Body of pancreas (tissue), 4 donors: ENCODE results near the gene RCAN2. TPM values are rescaled to one million over a fixed set of nuclear protein-coding genes. Genes with fewer than 3 reads are reported as not detected.

ENCODE experiments used
- ATAC-seq: fragments of 150-250 bp; one replicate; pipeline ENCODE4 v1.9.1; 2016
- DNase-seq, 4 donors: peaks; one replicate each; pipeline ENCODE4 v3.0.0-alpha.2; 2019
- H3K27ac ChIP-seq, 4 donors: fragments of 200-600 bp; sonication (generic); 1 replicate in 3 of 4; 2 replicates in 1 of 4; pipeline versions ENCODE4 v1.5.1 to v1.6.1; 2016 to 2019; ENCODE audit warnings: mild to moderate bottlenecking in 1 of 4, mixed read lengths in 1 of 4, moderate library complexity in 1 of 4
- H3K27me3 ChIP-seq, 2 donors: fragments of 200-600 bp; sonication (generic); one replicate each; pipeline ENCODE4 v1.6.0; 2016; ENCODE audit warnings: mild to moderate bottlenecking in 1 of 2
- H3K36me3 ChIP-seq, 2 donors: fragments of 200-600 bp; sonication (generic); replicated peaks in 1 of 2; 2 replicates each; pipeline ENCODE4 v1.5.1; 2016; ENCODE audit warnings: low read depth in 2 of 2; ENCODE audit not compliant: insufficient read depth in 1 of 2
- H3K4me1 ChIP-seq: fragments of 200-600 bp; sonication (generic); one replicate; pipeline ENCODE4 v1.6.0; 2016
- H3K4me3 ChIP-seq, 2 donors: fragments of 200-600 bp; sonication (generic); 1 replicate in 1 of 2; 2 replicates in 1 of 2; pipeline ENCODE4 v1.5.1; 2016 to 2019
- H3K9me3 ChIP-seq, 3 donors: fragments of 200-600 bp; sonication (generic); 1 replicate in 2 of 3; 2 replicates in 1 of 3; pipeline ENCODE4 v1.5.1; 2016
- POLR2A ChIP-seq, 3 donors: fragments of 450-650 bp; IDR thresholded peaks; one replicate each; pipeline ENCODE4 v1.6.1; 2016; ENCODE audit warnings: antibody characterized with exemption in 3 of 3, mild to moderate bottlenecking in 2 of 3
- WGBS, 2 donors: methylation state at CpG; one replicate each; pipeline ENCODE4 v1.1.5; 2017; 5-methylcytosine and 5-hydroxymethylcytosine counted together
- intact Hi-C: fragments of 100-400 bp; cut with DNase I; formaldehyde crosslinking; loops from one replicate; pipeline ENCODE4 v1.15.1; 2023
- total RNA-seq, 2 donors: library from RNA; depleted of rRNA; stranded (reverse); fragments of >200 nt; gene quantifications; one replicate each; pipeline ENCODE4 v1.1.0, GENCODE V29; 2016
- TF ChIP-seq, protein P1 (sequence below), 7 experiments: fragments of 450-650 bp in 4 of 7; fragments of 200-600 bp in 3 of 7; sonication (generic) in 3 of 7; IDR thresholded peaks; one replicate each; pipeline ENCODE4 v1.5.1; 2016 to 2019; ENCODE audit warnings: antibody characterized with exemption in 7 of 7

RCAN2 gene
- total RNA-seq, 2 donors from 2014 or later = 5.3 to 6.5 TPM

GRCh38 chr6:46451343-46451742 lies 39.9 kb downstream of the RCAN2 start:
- H3K4me1 ChIP-seq = peaks cover 6% of the 10 kb centered on the region
- no peaks in the 10 kb centered on the region for H3K36me3 ChIP-seq
- H3K27me3 ChIP-seq = no peaks in the 10 kb centered on the region
- H3K4me3 ChIP-seq = no peak overlapping the region
- TF ChIP-seq POLR2A (IDR thresholded peaks at IDR 0.05) = no peak
- TF ChIP-seq, protein P1, sequence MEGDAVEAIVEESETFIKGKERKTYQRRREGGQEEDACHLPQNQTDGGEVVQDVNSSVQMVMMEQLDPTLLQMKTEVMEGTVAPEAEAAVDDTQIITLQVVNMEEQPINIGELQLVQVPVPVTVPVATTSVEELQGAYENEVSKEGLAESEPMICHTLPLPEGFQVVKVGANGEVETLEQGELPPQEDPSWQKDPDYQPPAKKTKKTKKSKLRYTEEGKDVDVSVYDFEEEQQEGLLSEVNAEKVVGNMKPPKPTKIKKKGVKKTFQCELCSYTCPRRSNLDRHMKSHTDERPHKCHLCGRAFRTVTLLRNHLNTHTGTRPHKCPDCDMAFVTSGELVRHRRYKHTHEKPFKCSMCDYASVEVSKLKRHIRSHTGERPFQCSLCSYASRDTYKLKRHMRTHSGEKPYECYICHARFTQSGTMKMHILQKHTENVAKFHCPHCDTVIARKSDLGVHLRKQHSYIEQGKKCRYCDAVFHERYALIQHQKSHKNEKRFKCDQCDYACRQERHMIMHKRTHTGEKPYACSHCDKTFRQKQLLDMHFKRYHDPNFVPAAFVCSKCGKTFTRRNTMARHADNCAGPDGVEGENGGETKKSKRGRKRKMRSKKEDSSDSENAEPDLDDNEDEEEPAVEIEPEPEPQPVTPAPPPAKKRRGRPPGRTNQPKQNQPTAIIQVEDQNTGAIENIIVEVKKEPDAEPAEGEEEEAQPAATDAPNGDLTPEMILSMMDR (IDR thresholded peaks at IDR 0.05) = no peak
- intact Hi-C loops = no loop called here
- H3K9me3 ChIP-seq = no peaks in the 10 kb centered on the region
- DNase-seq (no peak), ATAC-seq (no peak)
- 36 to 41% methylated on average over 4 of the region's 4 CpGs for WGBS, 2 donors
- no peak overlapping the region for H3K27ac ChIP-seq

DNA sequence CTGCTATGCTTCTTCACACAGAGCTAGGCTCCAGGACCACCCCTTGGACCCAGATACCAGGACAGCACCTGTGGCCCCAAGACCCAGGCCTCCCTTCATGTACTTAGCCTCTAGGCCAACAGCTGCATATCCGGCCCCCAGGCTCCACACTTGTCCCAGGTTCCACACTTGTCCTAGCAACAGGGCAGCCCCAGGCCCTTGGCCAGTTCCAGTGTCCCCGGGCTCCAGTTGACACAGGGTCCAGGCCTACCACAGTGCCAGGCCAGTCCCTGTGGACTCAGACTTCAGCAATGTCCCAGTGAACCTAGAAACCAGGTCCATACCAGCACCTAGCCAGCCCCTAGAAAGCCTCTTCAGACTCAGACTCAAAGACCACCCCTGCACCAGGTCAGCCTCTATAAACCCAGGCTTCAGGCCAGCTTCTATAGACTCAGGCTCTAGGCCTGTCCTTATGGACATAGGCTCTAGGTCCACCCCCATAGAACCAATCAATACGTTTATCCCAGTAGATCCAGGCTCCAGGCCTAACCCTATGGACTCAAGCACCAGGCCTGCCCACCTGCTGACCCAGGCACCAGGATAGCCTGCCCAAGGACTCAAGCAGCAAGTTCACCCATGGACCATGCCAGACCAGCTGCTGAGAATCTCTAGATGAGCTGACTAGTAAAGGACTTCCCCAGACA lies 46.3 kb downstream of the RCAN2 start:
- TF ChIP-seq POLR2A (IDR thresholded peaks at IDR 0.05) = no peak
- TF ChIP-seq, protein P1 (IDR thresholded peaks at IDR 0.05) = no peak
- no peaks in the 10 kb centered on the region for H3K4me1 ChIP-seq
- no peaks in the 10 kb centered on the region for H3K36me3 ChIP-seq
- intact Hi-C loops = no loop called here
- no peak for ATAC-seq
- H3K27me3 ChIP-seq = no peaks in the 10 kb centered on the region
- H3K9me3 ChIP-seq = no peaks in the 10 kb centered on the region
- no peak overlapping the region for H3K4me3 ChIP-seq
- 92 to 100% methylated on average over 1 to 3 of the region's 3 CpGs for WGBS, 2 donors
- DNase-seq = no peak
- no peak overlapping the region for H3K27ac ChIP-seq

DNA sequence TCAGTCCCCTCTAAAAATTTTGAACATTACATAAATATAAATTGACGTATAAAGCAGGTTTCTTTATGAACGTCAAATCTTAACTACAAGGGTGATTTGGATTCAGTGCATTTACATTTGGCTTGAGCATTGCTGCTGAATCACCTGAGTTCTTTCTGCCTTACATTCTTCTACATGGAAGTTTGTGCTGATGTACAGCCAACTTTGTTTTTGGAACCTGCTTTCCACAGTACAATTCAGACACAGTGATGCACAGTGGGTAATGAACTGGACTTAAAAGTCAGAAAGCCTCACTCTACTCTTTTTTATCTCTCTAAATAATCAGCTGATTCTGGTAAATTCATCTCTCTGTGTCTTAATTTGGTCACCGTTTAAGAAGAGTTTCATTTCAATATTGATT lies 47.6 kb downstream of the RCAN2 start:
- Histone ChIP-seq H3K9me3 (no peaks in the 10 kb centered on the region), H3K4me1 (no peaks in the 10 kb centered on the region), H3K27ac (no peak overlapping the region), H3K4me3 (no peak overlapping the region), H3K27me3 (no peaks in the 10 kb centered on the region), H3K36me3 (no peaks in the 10 kb centered on the region)
- no peak for DNase-seq
- TF ChIP-seq, protein P1 (IDR thresholded peaks at IDR 0.05) = no peak
- TF ChIP-seq POLR2A (IDR thresholded peaks at IDR 0.05) = no peak
- intact Hi-C loops = no loop called here
- no peak for ATAC-seq
- WGBS, 2 donors = 84 to 89% methylated on average over 3 of the region's 3 CpGs

DNA sequence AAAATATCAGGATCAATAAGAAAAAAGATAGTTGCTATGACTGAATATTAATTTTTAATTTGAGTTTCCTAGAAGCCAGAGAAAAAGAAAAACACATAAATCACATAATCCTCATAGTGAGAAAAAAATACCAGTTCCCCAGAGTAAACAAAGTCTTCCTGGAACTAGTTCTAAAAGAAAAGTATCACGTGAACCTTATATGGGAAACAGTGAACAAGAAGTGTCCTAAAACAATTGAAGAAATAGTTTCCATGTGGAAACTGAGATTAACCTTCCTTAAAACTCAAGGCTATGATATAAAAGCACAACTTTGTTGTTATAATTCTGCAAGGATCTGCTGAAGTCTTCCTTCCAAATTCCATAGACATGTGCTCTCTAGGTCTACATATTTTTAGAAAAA lies 50.6 kb downstream of the RCAN2 start:
- no peaks in the 10 kb centered on the region for H3K36me3 ChIP-seq
- H3K27ac ChIP-seq = no peak overlapping the region
- no peaks in the 10 kb centered on the region for H3K9me3 ChIP-seq
- no peak overlapping the region for H3K4me3 ChIP-seq
- H3K4me1 ChIP-seq = no peaks in the 10 kb centered on the region
- no peak for ATAC-seq
- intact Hi-C loops = no loop called here
- no peaks in the 10 kb centered on the region for H3K27me3 ChIP-seq
- DNase-seq = no peak
- no peak for TF ChIP-seq POLR2A (IDR thresholded peaks at IDR 0.05)
- TF ChIP-seq, protein P1 (IDR thresholded peaks at IDR 0.05) = no peak
- 22 to 29% methylated on average over 1 of the region's 1 CpG for WGBS, 2 donors

- Histone ChIP-seq H3K4me1 (no peaks in the 10 kb centered on the region), H3K27me3 (no peaks in the 10 kb centered on the region), H3K36me3 (no peaks in the 10 kb centered on the region), H3K9me3 (no peaks in the 10 kb centered on the region), H3K4me3 (no peak overlapping the region), H3K27ac (no peak overlapping the region)
- TF ChIP-seq POLR2A (IDR thresholded peaks at IDR 0.05) = no peak
- TF ChIP-seq, protein P1 (IDR thresholded peaks at IDR 0.05) = no peak
- intact Hi-C loops = no loop called here
- no peak for ATAC-seq
- no peak for DNase-seq
- WGBS, 2 donors = 65 to 75% methylated on average over 2 of the region's 2 CpGs
These were observed 51.1 kb downstream of the RCAN2 start for GRCh38 chr6:46440141-46440540.
